ENCODE measurements around the gene GTF2IRD1.

DNA sequence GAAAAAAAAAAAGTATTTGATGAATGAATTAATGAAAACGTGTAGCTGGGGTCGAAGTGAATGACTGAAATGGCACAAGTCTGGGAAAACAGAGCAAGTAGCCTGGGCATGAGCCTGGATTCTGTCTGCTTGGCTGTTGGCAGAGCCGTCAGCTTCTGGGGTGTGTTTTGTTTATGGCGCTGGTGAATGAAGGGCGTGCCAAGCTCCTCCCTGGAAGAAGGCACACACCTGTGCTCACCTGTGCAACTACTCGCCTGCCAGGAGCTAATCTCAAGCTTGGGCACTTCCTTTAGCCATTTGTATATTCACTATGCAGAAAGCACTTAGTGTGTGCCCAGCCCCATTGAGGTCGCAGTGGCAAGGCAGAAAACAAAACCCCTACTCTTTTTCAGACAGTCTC, 74.1 kb downstream of the GTF2IRD1 start:
- TF ChIP-seq, protein P1, sequence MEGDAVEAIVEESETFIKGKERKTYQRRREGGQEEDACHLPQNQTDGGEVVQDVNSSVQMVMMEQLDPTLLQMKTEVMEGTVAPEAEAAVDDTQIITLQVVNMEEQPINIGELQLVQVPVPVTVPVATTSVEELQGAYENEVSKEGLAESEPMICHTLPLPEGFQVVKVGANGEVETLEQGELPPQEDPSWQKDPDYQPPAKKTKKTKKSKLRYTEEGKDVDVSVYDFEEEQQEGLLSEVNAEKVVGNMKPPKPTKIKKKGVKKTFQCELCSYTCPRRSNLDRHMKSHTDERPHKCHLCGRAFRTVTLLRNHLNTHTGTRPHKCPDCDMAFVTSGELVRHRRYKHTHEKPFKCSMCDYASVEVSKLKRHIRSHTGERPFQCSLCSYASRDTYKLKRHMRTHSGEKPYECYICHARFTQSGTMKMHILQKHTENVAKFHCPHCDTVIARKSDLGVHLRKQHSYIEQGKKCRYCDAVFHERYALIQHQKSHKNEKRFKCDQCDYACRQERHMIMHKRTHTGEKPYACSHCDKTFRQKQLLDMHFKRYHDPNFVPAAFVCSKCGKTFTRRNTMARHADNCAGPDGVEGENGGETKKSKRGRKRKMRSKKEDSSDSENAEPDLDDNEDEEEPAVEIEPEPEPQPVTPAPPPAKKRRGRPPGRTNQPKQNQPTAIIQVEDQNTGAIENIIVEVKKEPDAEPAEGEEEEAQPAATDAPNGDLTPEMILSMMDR (IDR thresholded peaks at IDR 0.05 in 4 of 5, conservative IDR thresholded peaks at IDR 0.05 in 1 of 5): no peak
- TF ChIP-seq POLR2A (IDR thresholded peaks at IDR 0.05): no peak

Measured in gastrocnemius medialis (tissue), 4 donors.